ENCODE data around the gene DHRSX. TPM values are rescaled to one million over a fixed set of nuclear protein-coding genes. Genes with fewer than 3 reads are reported as not detected.

The DHRSX gene
- total and polyA plus RNA-seq, 2 donors (not counting 3 experiments of a cell fraction or from before 2014, with no cell fraction given), result 27.1 to 37.7 TPM

- ChIA-PET POLR2A (no interaction called here), CTCF (no interaction called here)
Measured at GRCh38 chrX:2299871-2300270, 200.9 kb downstream of the DHRSX start.

More at GRCh38 chrX:2299871-2300270, 200.9 kb downstream of the DHRSX start:
- dilution Hi-C loops (cut with MboI; ENCODE audit: extremely low pct_ligation_motif_present, low sequenced_read_pairs) (no loop called here), intact Hi-C loops (cut with micrococcal nuclease) (no loop called here)
- Histone ChIP-seq H3K4me1 (ENCODE audit: control insufficient read depth, extremely low read depth, insufficient read depth, low read length) (no peaks in the 10 kb centered on the region), H3K9me3 (replicated peaks; ENCODE audit: control insufficient read depth, insufficient read depth, low read length) (no peaks in the 10 kb centered on the region), H4K20me1 (replicated peaks; ENCODE audit: control insufficient read depth, extremely low read depth, insufficient read depth, low read length) (no peaks in the 10 kb centered on the region), H3K9me1 (replicated peaks; ENCODE audit: control insufficient read depth, extremely low read depth, insufficient read depth, low read length) (no peaks in the 10 kb centered on the region), H3K27me3 (ENCODE audit: control insufficient read depth in 2 of 2, insufficient read depth in 2 of 2, low read length in 2 of 2) (no peaks in the 10 kb centered on the region), H2AFZ (ENCODE audit: low read depth, low read length) (no peak overlapping the region), H3K36me3 (ENCODE audit: control insufficient read depth in 2 of 2, extremely low read depth in 1 of 2, insufficient read depth in 2 of 2, low read length in 2 of 2) (no peaks in the 10 kb centered on the region), H3K27ac (ENCODE audit: insufficient read depth, low read depth, low read length) (no peak overlapping the region), H3K79me2 (ENCODE audit: control insufficient read depth, insufficient read depth, low read length) (no peaks in the 10 kb centered on the region), H3K9ac (replicated peaks; ENCODE audit: extremely low read depth, insufficient read depth, low read length) (no peak overlapping the region), H3K4me2 (ENCODE audit: insufficient read depth, low read length) (no peak overlapping the region), H3K4me3 (replicated peaks in 1 of 3; ENCODE audit: insufficient read depth in 1 of 3, low read depth in 1 of 3, low read length in 3 of 3) (no peak overlapping the region)
- no TSS peak for BruUV-seq (replicated peaks)
- TF ChIP-seq MAX (IDR thresholded peaks at IDR 0.05; ENCODE audit: insufficient read depth, insufficient read length) (no peak), MYC (IDR thresholded peaks at IDR 0.05; ENCODE audit: low read depth, low read length) (no peak), FOS (IDR thresholded peaks at IDR 0.05; ENCODE audit: borderline replicate concordance, insufficient read depth, low read length) (no peak), POLR2A (IDR thresholded peaks at IDR 0.05; ENCODE audit: low read depth, low read length) (no peak), GATA2 (IDR thresholded peaks at IDR 0.05; ENCODE audit: insufficient read depth, insufficient read length, low read depth, low read length) (no peak), POLR2AphosphoS5 (IDR thresholded peaks at IDR 0.05; ENCODE audit: insufficient read depth, low read depth, low read length) (no peak), CTCF (IDR thresholded peaks at IDR 0.05; ENCODE audit: extremely low read depth in 1 of 2, insufficient read depth in 1 of 2, low read depth in 1 of 2, low read length in 2 of 2) (no peak), JUN (IDR thresholded peaks at IDR 0.05; ENCODE audit: borderline replicate concordance, insufficient read depth, insufficient read length, low read depth) (no peak)
- no peak for DNase-seq (ENCODE audit: low read depth, low spot score)
- FAIRE-seq, result no peak

Measured in endothelial cell of umbilical vein (primary cell).